ENCODE data around the gene CCDC57.

DNA sequence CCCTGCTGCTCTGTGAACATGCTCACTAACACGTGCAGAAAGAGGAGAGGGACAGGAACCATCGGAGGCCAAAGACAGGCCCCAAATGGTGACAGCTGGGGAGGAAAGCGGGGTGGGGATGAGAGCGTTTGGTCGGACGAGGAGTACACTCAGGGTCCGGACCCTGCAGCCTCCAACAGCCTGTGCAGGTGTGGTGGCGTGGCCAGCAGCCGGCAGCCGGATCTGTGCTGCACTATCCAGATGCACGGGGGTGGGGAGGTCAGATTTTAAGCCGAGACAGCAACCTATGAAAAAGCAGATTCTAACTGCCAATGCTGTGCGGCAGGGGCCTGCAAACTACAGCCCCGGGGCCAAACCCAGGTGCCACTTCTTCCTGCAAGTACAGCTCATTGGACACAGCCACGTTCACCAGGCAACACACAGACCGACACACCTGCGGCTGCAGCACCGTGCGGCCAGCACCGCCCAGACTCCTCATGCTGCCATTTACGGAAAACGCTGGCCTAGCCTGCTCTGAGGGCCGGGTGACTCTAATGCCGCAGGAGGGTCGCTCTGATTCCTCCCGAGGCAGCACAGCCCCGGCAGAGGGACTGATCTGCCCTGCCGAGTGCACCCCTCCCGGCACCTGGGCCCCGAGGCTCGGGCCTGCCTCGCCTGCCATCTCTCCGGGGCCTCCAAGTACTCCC is 37.4 kb upstream of the CCDC57 start:
- peak in 2 of 3 donors; percentile 26 to 65 for TF ChIP-seq POLR2AphosphoS5 (IDR thresholded peaks at IDR 0.05)
- TF ChIP-seq, protein P1, sequence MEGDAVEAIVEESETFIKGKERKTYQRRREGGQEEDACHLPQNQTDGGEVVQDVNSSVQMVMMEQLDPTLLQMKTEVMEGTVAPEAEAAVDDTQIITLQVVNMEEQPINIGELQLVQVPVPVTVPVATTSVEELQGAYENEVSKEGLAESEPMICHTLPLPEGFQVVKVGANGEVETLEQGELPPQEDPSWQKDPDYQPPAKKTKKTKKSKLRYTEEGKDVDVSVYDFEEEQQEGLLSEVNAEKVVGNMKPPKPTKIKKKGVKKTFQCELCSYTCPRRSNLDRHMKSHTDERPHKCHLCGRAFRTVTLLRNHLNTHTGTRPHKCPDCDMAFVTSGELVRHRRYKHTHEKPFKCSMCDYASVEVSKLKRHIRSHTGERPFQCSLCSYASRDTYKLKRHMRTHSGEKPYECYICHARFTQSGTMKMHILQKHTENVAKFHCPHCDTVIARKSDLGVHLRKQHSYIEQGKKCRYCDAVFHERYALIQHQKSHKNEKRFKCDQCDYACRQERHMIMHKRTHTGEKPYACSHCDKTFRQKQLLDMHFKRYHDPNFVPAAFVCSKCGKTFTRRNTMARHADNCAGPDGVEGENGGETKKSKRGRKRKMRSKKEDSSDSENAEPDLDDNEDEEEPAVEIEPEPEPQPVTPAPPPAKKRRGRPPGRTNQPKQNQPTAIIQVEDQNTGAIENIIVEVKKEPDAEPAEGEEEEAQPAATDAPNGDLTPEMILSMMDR (IDR thresholded peaks at IDR 0.05 in 8 of 11, conservative IDR thresholded peaks at IDR 0.05 in 3 of 11): no peak
